T-helper 2 cell treated with Interferon-gamma antibody and Interleukin-4, amounts not matched to agents 100 ng/mL and 5 ng/mL, for 36 hours (primary cell): Measurements from ENCODE around the gene KMT2E. TPM values are rescaled to one million over a fixed set of nuclear protein-coding genes. Genes with fewer than 3 reads are reported as not detected.

Experiments
- intact Hi-C: fragments of 100-400 bp; cut with micrococcal nuclease; formaldehyde crosslinking; loops from one replicate; pipeline ENCODE4 v1.15.1; 2023
- total RNA-seq: library from RNA; stranded (reverse); gene quantifications from 2 replicates; pipeline ENCODE4 v1.2.3, GENCODE V29; 2022

The KMT2E gene
- total RNA-seq, 1 donor from 2014 or later = 93.4 TPM

DNA sequence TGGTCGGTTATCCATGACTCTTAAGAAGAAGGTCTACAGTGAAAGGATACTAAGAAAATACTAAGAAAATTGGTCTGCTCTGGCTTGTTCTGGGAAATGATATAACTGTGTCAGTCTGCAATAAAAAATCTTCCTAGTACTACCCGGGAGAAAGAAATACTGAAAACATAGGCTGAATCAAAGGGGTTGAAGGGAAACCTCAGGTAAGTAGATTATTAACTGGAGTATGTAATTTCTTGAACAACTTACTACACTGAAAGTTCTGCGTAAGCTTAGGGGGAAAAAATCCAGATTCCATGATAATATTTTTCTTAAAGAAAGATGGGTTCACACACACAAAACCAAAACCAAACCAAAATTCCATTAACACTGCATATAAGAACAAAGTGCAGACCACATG is 143.3 kb downstream of the KMT2E start:
- intact Hi-C loops = no loop called here

DNA sequence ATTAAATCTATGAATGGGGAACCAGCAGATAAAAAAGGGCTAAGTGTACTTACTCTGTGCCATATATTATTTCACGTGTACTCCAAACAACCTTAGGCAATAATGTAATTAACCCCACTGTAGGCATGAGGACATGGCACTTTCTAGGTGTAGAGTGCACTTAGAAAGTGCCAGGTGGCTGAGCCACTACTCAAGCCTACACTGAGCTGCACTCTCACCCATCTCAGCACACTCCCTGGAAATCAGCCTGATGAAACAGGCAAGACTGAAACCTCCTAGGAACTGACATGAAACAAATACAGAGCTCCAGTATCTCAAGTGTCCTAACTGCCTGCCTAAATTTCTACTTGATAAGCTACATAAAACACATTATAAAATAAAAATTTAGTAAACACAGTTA is 147.4 kb downstream of the KMT2E start:
- intact Hi-C loops = no loop called here
